Activated CD4-positive, alpha-beta T cell treated with anti-CD3 and anti-CD28 coated beads for 1 hour (primary cell): ENCODE measurements around the gene ATXN7L2.
"Not testable (repeated sequence)": the region's sequence is repeated elsewhere in the genome, so short reads cannot be mapped to it uniquely, and the experiment has no call there.

Experiments
- DNase-seq: peaks from one replicate; pipeline ENCODE4 v3.0.0-alpha.2; 2020

ATXN7L2 gene

GRCh38 chr1:109483672-109484518 lies at the start of gene ATXN7L2:
TSS of gene ATXN7L2 (plus strand) at chr1:109483905. CDS start at chr1:109483954, 49 bp downstream.
- peak; percentile 90 for DNase-seq

- DNase-seq = no peak
These were observed 49.2 kb upstream of the ATXN7L2 start for GRCh38 chr1:109434484-109434883.

GRCh38 chr1:109438798-109439297 lies 44.9 kb upstream of the ATXN7L2 start:
- DNase-seq = no peak

- no peak for DNase-seq
These were observed 42.6 kb upstream of the ATXN7L2 start for GRCh38 chr1:109441069-109441468.

GRCh38 chr1:109443476-109443875 lies 40.2 kb upstream of the ATXN7L2 start:
- DNase-seq = no peak

- no peak for DNase-seq
These were observed 39.4 kb upstream of the ATXN7L2 start for GRCh38 chr1:109444346-109444745.

- DNase-seq = not testable (repeated sequence)
These were observed 37.6 kb upstream of the ATXN7L2 start for GRCh38 chr1:109445949-109446695.

- DNase-seq = no peak
These were observed 36.2 kb upstream of the ATXN7L2 start for GRCh38 chr1:109447524-109447923.

GRCh38 chr1:109454497-109455133 lies 29.1 kb upstream of the ATXN7L2 start:
- no peak for DNase-seq

GRCh38 chr1:109457819-109458218 lies 25.9 kb upstream of the ATXN7L2 start:
- DNase-seq = no peak

GRCh38 chr1:109466125-109466451 lies 17.6 kb upstream of the ATXN7L2 start:
- no peak for DNase-seq

GRCh38 chr1:109466452-109467300 lies 17.0 kb upstream of the ATXN7L2 start, which contains the start of gene SYPL2:
TSS of gene SYPL2 (plus strand) at chr1:109466546. CDS start at chr1:109466844, 298 bp downstream.
- DNase-seq = no peak

GRCh38 chr1:109467301-109467777 lies 16.4 kb upstream of the ATXN7L2 start:
- no peak for DNase-seq

GRCh38 chr1:109468061-109468460 lies 15.6 kb upstream of the ATXN7L2 start:
- DNase-seq = no peak

- DNase-seq = no peak
These were observed 14.8 kb upstream of the ATXN7L2 start for GRCh38 chr1:109468903-109469302.

GRCh38 chr1:109470245-109470644 lies 13.5 kb upstream of the ATXN7L2 start:
- no peak for DNase-seq

- no peak for DNase-seq
These were observed 10.9 kb upstream of the ATXN7L2 start for GRCh38 chr1:109472779-109473178.

- not testable (repeated sequence) for DNase-seq
These were observed 10.2 kb upstream of the ATXN7L2 start for GRCh38 chr1:109473284-109474057.

- no peak for DNase-seq
These were observed 9.0 kb upstream of the ATXN7L2 start for GRCh38 chr1:109474697-109475096.

GRCh38 chr1:109475261-109475660 lies 8.4 kb upstream of the ATXN7L2 start:
- no peak for DNase-seq

- DNase-seq = no peak
These were observed 6.9 kb upstream of the ATXN7L2 start for GRCh38 chr1:109476825-109477224.
